ENCODE data around the gene UBAP2. TPM values are rescaled to one million over a fixed set of nuclear protein-coding genes. Genes with fewer than 3 reads are reported as not detected.

The UBAP2 gene
- total and polyA plus RNA-seq, 2 donors (not counting 1 experiment from before 2014, with no cell fraction given) = 15.5 to 26.2 TPM

DNA sequence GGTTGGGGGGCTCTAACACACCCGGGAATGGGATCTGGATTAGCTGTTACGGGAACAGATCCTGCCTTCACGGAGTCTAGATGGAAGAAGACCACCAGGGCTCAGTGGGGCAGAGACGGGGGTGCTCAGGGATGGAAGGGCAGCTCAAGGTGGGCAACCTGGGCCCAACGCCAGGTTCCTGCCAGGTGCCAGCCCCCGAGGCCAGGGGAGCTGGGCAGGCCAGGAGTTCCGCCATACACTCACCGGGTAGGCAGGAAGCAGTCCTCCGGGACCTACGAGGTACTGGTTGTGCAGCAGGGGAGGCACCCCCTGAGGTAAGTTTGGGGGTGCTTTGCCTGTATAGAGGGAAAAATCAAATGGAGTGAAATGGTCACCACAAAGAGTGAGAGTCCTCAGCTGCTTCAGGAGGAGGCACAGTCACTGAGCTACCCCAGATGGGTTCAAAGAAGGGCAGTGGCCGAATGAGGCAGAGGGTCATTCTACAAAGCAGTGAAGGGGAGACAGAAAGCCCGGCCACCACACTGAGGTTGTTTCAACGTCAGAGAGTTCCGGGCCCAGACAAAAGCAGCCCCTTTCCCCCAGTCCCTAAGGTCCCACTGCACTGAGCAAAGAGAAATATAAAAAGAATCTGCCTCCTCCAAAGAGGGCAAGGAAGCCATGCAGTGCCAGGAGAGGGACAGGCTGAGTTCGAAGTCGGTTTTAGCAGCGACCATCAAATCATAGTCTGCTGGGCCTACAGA is 121.8 kb downstream of the UBAP2 start:
- Mint-ChIP-seq H3K4me3 (no peak overlapping the region), H3K27ac (no peak overlapping the region), H3K9me3 (ENCODE audit: insufficient read depth) (no peaks in the 10 kb centered on the region), H3K4me1 (no peaks in the 10 kb centered on the region), H3K27me3 (no peaks in the 10 kb centered on the region)
- ATAC-seq (ENCODE audit: low read depth) (no peak), DNase-seq (no peak)
- intact Hi-C loops (cut with micrococcal nuclease) = loop anchor here (10.0 kb wide), 1 partner anchor 448 kb away; the partner anchor contains the start of gene MYORG
- POLR2A ChIA-PET = no interaction called here
- no peak overlapping the region for H3K9ac ChIP-seq (ENCODE audit: low read length)
- H3K27ac ChIP-seq (ENCODE audit: low read length in 2 of 2) = no peak overlapping the region
- WGBS (ENCODE audit: insufficient coverage) = 97% methylated on average over 17 of the region's 17 CpGs
- H3K36me3 ChIP-seq (replicated peaks in 1 of 2; ENCODE audit: control extremely low read depth in 1 of 2, control insufficient read depth in 1 of 2, extremely low read depth in 1 of 2, insufficient read depth in 2 of 2, low read length in 1 of 2) = peaks cover 0 to 79% of the 10 kb centered on the region in 2 experiments
- no peak overlapping the region for H3K4me3 ChIP-seq (ENCODE audit: control extremely low read depth in 1 of 5, extremely low read depth in 1 of 5, insufficient read depth in 1 of 5, low read depth in 2 of 5, low read length in 4 of 5)
- H3K79me2 ChIP-seq (ENCODE audit: control insufficient read depth, insufficient read depth, low read length) = no peaks in the 10 kb centered on the region
- no peak for TF ChIP-seq EZH2 (IDR thresholded peaks at IDR 0.05; ENCODE audit: borderline replicate concordance, insufficient read depth, low read depth, low read length, poor library complexity, severe bottlenecking)
- TF ChIP-seq, protein P1, sequence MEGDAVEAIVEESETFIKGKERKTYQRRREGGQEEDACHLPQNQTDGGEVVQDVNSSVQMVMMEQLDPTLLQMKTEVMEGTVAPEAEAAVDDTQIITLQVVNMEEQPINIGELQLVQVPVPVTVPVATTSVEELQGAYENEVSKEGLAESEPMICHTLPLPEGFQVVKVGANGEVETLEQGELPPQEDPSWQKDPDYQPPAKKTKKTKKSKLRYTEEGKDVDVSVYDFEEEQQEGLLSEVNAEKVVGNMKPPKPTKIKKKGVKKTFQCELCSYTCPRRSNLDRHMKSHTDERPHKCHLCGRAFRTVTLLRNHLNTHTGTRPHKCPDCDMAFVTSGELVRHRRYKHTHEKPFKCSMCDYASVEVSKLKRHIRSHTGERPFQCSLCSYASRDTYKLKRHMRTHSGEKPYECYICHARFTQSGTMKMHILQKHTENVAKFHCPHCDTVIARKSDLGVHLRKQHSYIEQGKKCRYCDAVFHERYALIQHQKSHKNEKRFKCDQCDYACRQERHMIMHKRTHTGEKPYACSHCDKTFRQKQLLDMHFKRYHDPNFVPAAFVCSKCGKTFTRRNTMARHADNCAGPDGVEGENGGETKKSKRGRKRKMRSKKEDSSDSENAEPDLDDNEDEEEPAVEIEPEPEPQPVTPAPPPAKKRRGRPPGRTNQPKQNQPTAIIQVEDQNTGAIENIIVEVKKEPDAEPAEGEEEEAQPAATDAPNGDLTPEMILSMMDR (IDR thresholded peaks at IDR 0.05) = no peak
- no peaks in the 10 kb centered on the region for H3K4me1 ChIP-seq (ENCODE audit: control insufficient read depth in 2 of 2, insufficient read depth in 2 of 2, low read length in 2 of 2)
- no peak overlapping the region for H3K4me2 ChIP-seq (replicated peaks; ENCODE audit: low read depth, low read length, poor library complexity, severe bottlenecking)
- no peak overlapping the region for H2AFZ ChIP-seq (ENCODE audit: insufficient read depth, low read depth, low read length, poor library complexity, severe bottlenecking)
- no peaks in the 10 kb centered on the region for H3K9me3 ChIP-seq (ENCODE audit: control extremely low read depth in 1 of 3, control insufficient read depth in 2 of 3, insufficient read depth in 1 of 3, low read length in 2 of 3)
- CTCF ChIA-PET = interaction anchor here (1.4 kb wide), 1 partner anchor 113 kb away, joined by 6 read pairs; no protein-coding TSS in a partner anchor
- H3K27me3 ChIP-seq (replicated peaks in 1 of 4; ENCODE audit: control extremely low read depth in 1 of 4, control insufficient read depth in 3 of 4, insufficient read depth in 4 of 4, low read length in 3 of 4) = no peaks in the 10 kb centered on the region
- H4K20me1 ChIP-seq (ENCODE audit: control insufficient read depth, insufficient read depth, low read length, poor library complexity, severe bottlenecking) = no peaks in the 10 kb centered on the region
